ENCODE results near the gene STX2. TPM values are rescaled to one million over a fixed set of nuclear protein-coding genes. Genes with fewer than 3 reads are reported as not detected.
"Not testable (repeated sequence)": the region's sequence is repeated elsewhere in the genome, so short reads cannot be mapped to it uniquely, and the experiment has no call there.

Gene STX2
- total RNA-seq: 12.4 TPM

GRCh38 chr12:130838951-130839769, at the start of gene STX2:
Gene STX2, minus strand, starts transcription at chr12:130839250. Its CDS starts 151 bp downstream, at chr12:130839099.
- peak; percentile 83 for DNase-seq (ENCODE audit: low spot score)

- not testable (repeated sequence) for DNase-seq (ENCODE audit: low spot score)
These were observed 48.1 kb upstream of the STX2 start for GRCh38 chr12:130887190-130887589.

GRCh38 chr12:130881548-130881947, 42.5 kb upstream of the STX2 start:
- DNase-seq (ENCODE audit: low spot score): no peak

- DNase-seq (ENCODE audit: low spot score): no peak
These were observed 42.0 kb upstream of the STX2 start for GRCh38 chr12:130881046-130881445.

- no peak for DNase-seq (ENCODE audit: low spot score)
These were observed 41.4 kb upstream of the STX2 start for GRCh38 chr12:130880411-130880885.

GRCh38 chr12:130879781-130880389, 40.8 kb upstream of the STX2 start:
- DNase-seq (ENCODE audit: low spot score): no peak

GRCh38 chr12:130879212-130879686, 40.2 kb upstream of the STX2 start:
- no peak for DNase-seq (ENCODE audit: low spot score)

GRCh38 chr12:130878193-130879185, 39.4 kb upstream of the STX2 start:
- no peak for DNase-seq (ENCODE audit: low spot score)

GRCh38 chr12:130877333-130877732, 38.3 kb upstream of the STX2 start:
- DNase-seq (ENCODE audit: low spot score): no peak

- DNase-seq (ENCODE audit: low spot score): no peak
These were observed 37.7 kb upstream of the STX2 start for GRCh38 chr12:130876758-130877157.

GRCh38 chr12:130876297-130876696, 37.2 kb upstream of the STX2 start:
- DNase-seq (ENCODE audit: low spot score): no peak

GRCh38 chr12:130875708-130876107, 36.7 kb upstream of the STX2 start:
- DNase-seq (ENCODE audit: low spot score): not testable (repeated sequence)

GRCh38 chr12:130875193-130875592, 36.1 kb upstream of the STX2 start:
- DNase-seq (ENCODE audit: low spot score): no peak

GRCh38 chr12:130874696-130875095, 35.6 kb upstream of the STX2 start:
- DNase-seq (ENCODE audit: low spot score): no peak

GRCh38 chr12:130873825-130874224, 34.8 kb upstream of the STX2 start:
- DNase-seq (ENCODE audit: low spot score): no peak

GRCh38 chr12:130873106-130873795, 34.2 kb upstream of the STX2 start:
- DNase-seq (ENCODE audit: low spot score): no peak

- no peak for DNase-seq (ENCODE audit: low spot score)
These were observed 33.4 kb upstream of the STX2 start for GRCh38 chr12:130872179-130873096.

- peak; percentile 92 for DNase-seq (ENCODE audit: low spot score)
These were observed 32.5 kb upstream of the STX2 start, which contains the start of gene RAN for GRCh38 chr12:130871286-130872178. Gene RAN, plus strand, starts transcription at chr12:130872066. Its CDS starts 528 bp downstream, at chr12:130872594.
